HG03060 (cell line): ENCODE results near the gene C1GALT1.
"Not testable (repeated sequence)": the region's sequence is repeated elsewhere in the genome, so short reads cannot be mapped to it uniquely, and the experiment has no call there.

Source experiments
- ATAC-seq: cut with Tn5 transposase; IDR thresholded peaks from one replicate; pipeline ENCODE4 v1.9.1; 2021; ENCODE audit warnings: low read depth, moderate number of reproducible peaks; ENCODE audit not compliant: unreplicated experiment

C1GALT1 gene

DNA sequence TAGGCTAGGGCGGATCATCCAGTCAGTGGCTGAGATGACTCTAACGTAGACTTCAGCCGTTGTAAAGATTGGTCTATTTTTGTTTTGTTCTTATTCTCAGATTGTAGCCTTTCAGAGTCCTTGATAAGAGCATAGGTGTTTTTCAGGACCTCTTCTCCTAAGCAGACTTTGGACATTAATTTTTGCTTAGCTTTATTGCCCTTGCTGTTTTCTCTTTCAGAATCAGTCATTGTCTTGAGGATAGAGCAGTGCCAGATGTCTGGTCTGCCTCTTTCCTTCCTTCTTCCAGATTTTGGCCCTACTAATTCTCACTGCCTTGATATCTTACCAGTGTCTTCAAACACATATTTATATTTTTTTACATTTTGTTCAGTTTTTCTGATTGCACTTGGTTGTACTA is 49.5 kb downstream of the C1GALT1 start:
- no peak for ATAC-seq

- ATAC-seq: no peak
These were observed 53.0 kb downstream of the C1GALT1 start for GRCh38 chr7:7235347-7235746.

GRCh38 chr7:7236041-7236440 is 53.7 kb downstream of the C1GALT1 start:
- ATAC-seq: no peak

- no peak for ATAC-seq
These were observed 55.0 kb downstream of the C1GALT1 start for GRCh38 chr7:7237201-7237977.

GRCh38 chr7:7237978-7238267 is 55.6 kb downstream of the C1GALT1 start:
- ATAC-seq: no peak

DNA sequence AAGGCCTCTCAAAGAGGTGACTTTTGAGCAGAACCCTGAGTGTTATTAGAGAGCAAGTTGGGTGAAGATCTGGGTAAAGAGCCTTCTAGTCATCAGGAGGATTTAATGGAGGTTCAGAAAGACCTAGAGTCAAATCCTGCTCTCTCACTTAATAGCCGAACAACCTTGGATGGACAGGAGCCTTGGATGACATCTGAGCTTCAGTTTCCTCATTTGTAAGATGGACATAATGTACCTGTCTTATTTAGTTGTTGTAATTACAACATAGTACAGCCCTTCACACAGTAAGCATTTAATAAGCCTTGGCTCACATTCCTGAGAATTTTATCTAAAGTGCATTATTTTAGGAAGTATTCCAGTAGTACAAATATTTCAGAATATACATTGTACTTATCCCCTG is 57.0 kb downstream of the C1GALT1 start:
- ATAC-seq: no peak

GRCh38 chr7:7242899-7243298 is 60.6 kb downstream of the C1GALT1 start:
- ATAC-seq: no peak

DNA sequence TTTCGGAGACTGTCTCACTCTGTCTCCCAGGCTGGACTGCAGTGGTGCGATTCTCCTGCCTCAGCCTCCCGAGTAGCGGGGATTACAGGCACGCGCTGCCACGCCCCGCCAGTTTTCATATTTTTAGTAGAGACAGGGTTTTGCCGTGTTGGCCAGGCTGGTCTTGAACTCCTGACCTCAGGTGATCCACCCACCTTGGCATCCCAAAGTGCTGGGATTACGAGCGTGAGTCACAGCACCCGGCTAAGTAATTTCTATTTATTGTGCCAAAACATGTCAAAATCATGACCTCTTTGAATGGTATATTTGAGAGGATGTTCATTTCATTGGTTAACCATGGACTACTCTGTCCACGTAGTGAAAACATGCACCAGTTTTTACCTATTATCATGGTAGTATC is 62.9 kb downstream of the C1GALT1 start:
- not testable (repeated sequence) for ATAC-seq

- ATAC-seq: no peak
These were observed 63.9 kb downstream of the C1GALT1 start for GRCh38 chr7:7246223-7246622.

DNA sequence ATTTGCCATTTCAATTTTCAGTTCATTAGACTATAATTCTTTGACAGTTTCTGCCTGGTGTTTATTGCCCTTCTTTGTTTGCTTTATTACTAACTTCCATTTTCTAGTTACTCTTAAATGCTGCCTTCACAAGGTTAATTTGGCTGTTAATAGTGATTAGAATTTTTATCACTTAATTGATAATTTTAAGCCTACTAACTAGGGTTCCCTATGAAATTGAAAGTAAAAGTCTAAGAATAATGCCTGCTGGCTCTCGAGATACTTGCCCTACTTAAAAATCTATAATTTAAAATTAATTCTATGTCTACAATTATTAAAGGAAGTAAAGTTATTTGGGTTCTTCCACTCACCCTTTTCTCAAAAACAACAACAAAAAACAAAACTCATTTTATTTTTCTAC is 65.3 kb downstream of the C1GALT1 start:
- ATAC-seq: no peak

- no peak for ATAC-seq
These were observed 67.5 kb downstream of the C1GALT1 start for GRCh38 chr7:7249814-7250213.

- ATAC-seq: peak; percentile 99
These were observed 69.4 kb downstream of the C1GALT1 start for GRCh38 chr7:7251742-7252141.

DNA sequence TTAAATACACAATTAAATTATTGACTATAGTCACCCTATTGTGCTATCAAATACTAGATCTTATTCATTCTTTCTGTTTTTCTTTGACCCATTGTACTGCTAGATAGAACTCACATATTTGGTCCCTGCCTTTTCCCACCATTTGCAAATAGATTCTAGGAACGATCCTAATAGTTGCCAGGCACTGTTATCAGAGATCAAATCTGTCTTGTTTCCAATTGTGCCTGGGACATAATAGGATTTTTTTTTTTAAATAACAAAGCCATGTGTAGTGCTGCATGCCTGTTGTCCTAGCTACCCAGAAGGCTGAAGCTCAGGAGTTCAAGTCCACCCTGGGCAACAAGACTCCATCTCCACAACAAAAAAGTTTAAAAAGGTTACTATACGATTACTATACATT is 72.0 kb downstream of the C1GALT1 start:
- ATAC-seq: no peak

DNA sequence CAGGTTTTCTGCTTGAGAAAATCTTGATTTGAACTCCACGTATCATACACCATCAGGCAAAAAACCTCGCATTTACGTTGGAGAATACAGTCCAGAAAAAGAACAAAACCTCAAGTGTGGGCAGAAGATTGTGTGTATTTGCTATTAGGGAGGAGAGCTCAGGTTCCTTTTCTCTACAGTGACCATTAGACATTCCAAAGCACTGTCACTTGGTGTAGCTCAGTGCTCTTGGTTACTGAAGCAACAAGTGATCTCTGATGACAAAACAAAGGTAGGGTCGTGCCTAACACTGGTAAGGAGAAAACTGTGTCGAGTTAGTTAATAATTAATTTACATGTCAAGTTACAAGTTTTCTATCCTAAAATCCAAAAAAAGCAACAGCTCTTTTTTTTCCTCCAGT is 72.6 kb downstream of the C1GALT1 start:
- ATAC-seq: no peak

- no peak for ATAC-seq
These were observed 74.5 kb downstream of the C1GALT1 start for GRCh38 chr7:7256731-7257274.

- peak; percentile 76 for ATAC-seq
These were observed 75.8 kb downstream of the C1GALT1 start for GRCh38 chr7:7257899-7258692.

- no peak for ATAC-seq
These were observed 79.5 kb downstream of the C1GALT1 start for GRCh38 chr7:7261863-7262262.

- ATAC-seq: no peak
These were observed 81.2 kb downstream of the C1GALT1 start for GRCh38 chr7:7263297-7264230.

- ATAC-seq: no peak
These were observed 82.1 kb downstream of the C1GALT1 start for GRCh38 chr7:7264306-7265040.
